HCEC 1CT (cell line): ENCODE results near the gene LIPC.

Source experiments
- DNase-seq: peaks from one replicate; pipeline ENCODE4 v3.0.0-alpha.2; 2017

The LIPC gene

GRCh38 chr15:58544756-58545155 is 113.0 kb downstream of the LIPC start:
- DNase-seq = no peak

GRCh38 chr15:58545307-58546065 is 113.7 kb downstream of the LIPC start:
- DNase-seq = no peak

GRCh38 chr15:58546066-58546591 is 114.3 kb downstream of the LIPC start:
- DNase-seq = no peak

DNA sequence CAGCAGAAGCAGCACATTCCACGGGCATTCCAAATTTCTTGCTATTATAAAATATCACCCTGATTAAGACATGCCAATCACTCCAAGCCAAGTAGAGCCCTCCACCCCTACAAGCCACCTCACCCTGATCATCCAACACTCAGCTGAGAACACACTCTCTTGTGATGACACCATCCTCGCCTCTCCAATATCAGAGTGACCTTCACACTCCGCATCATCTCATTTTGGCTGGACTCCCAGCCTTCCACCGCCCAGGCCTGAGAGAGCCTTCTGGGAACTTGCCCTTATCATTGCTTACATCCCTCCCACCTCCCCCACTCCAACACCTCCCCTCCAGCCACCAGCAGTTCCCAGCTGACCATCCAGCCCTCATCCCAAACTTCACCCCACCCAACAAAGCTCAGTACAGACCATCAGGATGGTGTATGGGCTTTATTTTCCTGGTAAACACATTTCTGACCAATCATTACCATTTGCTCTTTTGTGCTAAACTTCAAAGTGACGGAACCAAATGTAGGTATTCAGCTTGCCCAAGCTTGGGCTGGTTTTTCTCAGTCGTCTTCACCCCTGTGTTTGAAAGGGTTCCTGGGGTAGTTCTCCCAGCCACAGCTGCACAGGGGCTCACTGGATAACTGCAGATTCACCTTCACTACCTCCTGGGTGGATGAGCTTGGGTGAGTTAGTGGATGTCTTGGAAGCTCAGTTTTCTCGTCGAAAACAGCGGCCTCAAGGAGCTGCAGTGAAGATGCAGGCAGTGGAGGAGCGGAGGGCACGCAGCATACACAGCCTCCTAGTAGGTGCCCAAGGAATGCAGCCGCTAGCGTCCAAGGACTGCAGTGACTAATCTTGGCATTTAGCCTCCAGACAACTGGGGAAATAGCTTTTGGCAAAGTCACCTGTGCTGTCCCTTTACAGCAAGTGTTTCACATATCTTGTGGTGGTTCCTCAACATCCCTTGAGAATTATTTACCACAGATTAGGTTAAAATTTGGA is 115.1 kb downstream of the LIPC start:
- DNase-seq = peak; percentile 85

DNA sequence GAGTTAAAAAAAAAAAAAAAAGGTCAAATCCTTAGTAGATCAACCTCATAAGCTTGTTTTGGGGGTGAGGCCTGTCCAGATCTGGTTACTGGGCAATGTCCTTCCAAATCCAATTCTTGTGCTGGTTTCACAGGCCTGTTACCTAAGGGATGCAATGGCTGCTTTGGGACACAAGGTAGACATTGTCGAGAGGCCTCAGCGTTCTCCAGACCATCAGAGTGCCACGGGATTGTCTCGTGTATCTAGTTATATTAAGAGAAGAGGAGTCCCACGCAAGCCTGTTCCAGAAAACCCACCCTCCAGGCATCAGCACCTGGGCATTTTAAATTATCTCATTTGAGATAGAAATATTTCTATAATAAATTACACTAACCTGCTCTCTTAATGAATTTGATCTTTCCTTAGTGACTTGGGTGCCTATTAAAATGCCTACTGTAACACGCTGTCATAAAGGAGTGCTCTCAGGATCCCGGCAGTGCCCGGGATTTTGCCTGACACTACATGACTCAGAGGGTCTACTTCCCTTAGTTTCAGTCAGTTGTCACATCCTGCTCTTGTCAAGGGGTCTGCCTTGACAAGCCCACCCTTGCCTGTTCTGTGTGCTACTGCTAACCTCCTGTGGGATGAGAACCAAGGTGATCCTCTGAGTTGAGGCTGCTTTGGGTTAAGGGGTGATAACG is 116.0 kb downstream of the LIPC start:
- no peak for DNase-seq

DNA sequence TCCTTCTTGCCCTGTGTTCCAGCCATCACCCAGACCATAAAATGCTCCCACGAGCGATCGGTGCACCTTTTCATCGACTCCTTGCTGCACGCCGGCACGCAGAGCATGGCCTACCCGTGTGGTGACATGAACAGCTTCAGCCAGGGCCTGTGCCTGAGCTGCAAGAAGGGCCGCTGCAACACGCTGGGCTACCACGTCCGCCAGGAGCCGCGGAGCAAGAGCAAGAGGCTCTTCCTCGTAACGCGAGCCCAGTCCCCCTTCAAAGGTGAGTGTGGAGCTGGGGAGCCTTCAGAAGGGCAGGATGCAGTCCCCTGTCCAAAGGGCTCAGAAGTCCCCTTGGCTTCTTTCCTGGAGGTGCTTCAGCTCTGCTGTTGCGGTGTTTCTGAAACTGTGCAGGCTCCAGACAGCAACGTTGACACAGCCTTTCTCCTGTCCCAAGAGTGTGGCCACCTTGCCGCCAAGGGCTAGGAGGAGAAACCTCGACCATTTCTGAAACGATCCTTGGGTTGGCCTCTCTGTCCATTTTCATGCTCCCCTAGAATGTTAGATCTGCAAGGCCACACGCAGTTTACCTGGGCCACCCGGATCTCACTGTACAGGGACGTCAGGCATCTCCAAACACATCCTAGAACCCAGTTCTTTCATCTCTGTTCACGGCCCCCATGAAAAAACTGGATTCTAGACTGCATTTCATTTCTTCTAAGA is 116.7 kb downstream of the LIPC start:
- DNase-seq = no peak

DNA sequence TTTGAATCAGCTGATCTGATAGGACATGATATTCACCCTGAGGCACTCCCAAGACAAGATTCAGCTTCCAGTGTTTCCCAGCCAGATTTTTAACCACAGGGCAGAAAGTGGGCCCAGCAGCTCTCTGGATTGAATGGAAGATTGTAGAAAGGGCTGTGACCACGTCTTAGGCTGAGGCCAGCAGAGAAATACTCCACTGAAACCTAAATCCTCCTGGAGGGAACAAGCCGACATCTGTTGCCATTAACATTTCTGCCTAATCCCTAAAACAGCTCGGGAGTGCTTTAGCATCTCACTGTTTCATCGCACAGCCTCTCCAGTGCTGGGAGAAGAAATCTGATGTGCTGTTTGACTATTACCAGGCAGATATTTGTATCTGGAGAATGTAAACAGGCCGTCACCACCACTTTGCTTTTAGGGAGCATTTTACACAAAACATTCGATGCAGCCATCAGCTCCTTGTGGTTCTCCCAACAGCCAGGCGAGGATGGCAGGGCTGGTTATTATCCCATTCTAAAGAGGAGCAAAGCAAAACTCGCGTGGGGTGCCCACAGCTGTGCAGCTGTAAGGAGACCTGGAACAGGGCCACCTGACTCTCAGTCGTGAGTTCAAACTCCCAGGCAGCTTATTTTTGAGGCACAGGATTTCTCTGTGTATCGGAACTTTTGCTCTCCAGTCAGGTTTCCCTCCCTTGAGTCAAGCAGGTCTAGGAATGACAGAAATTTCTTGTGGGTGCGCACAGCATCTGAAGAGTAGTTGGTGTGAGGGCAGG is 117.4 kb downstream of the LIPC start:
- no peak for DNase-seq

GRCh38 chr15:58549785-58550074 is 117.9 kb downstream of the LIPC start:
- DNase-seq = no peak

DNA sequence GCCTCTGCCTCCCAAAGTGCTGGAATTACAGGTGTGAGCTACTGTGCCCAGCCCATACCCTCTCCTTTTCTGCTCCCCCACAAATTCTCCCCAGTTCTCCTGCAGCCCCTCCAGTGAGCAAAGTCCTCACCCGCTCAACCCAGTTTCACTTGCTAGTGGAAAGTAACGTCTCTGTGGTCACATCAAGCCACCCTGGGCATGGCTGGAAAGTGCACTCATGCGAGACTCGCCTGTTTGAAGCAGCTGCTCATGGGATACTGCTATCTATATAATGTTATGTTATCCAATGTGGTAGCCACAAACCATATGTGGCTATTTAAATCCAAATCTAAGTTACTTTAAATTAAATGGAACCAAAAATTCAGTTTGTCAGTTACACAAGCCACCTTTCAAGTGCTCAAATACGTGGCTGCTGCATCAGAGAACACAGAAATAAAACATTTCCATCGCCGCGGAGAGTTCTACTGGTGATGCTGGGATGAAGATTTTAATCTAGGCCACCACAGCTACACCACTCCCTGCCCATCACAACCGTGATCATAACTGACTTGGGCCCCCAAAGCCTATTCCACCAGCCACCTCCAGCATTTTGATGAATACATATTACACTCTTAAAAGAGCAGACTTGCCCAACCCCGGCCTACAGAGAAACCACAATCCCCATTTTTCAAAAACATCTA is 119.4 kb downstream of the LIPC start:
- no peak for DNase-seq

DNA sequence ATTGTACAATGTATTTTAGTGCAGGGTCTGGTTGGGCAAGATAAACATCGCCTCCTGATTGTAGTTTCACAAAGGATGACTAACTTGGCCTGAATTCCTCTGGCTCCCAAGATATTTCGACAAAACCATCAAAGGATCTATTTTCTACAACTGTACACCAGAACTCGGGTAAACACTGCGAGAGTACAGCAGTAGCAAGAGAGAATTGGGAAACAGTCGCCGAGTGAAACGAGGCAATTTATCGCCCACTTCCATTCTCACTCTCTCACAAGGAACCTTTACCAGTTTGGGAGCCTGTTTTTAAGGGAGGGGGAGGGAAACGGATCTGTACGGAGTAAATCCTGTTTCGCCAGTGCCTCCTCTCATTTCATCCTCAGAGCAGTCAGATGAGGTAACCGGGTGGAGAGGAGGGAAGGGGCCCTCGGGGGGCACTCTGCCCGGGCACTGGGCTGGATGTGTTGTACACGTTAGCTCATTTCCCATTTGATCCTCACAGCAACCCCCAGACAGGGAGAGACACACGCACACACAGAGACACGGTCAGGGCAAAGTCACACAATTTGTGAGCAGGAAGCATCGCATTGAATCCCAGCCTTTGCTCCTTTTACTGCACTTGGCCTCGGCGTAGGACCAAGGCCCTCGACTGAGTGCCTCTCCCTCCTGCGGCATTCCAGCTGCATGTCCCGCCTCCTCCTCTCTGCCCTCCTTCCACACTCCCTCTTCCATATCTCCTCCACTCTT is 120.1 kb downstream of the LIPC start:
- peak; percentile 95 for DNase-seq

GRCh38 chr15:58552505-58553364 is 120.9 kb downstream of the LIPC start:
- DNase-seq = no peak

DNA sequence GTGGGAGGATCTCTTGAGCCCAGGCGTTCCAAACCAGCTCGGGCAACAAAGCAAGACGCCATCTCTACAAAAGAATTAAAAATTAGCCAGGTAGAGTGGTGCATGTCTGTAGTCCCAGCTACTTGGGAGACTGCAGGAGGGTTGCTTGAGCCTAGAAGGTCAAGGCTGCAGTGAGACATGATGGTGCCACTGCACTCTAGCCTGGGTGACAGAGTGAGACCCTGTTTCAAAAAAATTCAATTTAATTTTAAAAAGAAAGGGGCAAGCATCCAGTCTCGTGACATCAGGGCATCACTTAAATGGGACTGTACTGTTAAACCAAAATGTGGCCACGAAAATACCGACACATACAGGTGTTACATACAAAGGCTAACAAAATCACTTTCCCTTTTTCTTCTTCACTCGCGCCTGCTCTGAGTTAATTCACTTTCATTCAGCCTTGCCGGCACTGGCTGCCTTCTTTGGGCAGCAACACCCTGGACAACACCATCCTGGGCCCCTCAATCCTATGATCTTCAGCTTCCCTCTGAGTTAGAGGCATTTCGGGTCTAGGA is 121.7 kb downstream of the LIPC start:
- no peak for DNase-seq

- no peak for DNase-seq
These were observed 123.0 kb downstream of the LIPC start for GRCh38 chr15:58554758-58555157.

DNA sequence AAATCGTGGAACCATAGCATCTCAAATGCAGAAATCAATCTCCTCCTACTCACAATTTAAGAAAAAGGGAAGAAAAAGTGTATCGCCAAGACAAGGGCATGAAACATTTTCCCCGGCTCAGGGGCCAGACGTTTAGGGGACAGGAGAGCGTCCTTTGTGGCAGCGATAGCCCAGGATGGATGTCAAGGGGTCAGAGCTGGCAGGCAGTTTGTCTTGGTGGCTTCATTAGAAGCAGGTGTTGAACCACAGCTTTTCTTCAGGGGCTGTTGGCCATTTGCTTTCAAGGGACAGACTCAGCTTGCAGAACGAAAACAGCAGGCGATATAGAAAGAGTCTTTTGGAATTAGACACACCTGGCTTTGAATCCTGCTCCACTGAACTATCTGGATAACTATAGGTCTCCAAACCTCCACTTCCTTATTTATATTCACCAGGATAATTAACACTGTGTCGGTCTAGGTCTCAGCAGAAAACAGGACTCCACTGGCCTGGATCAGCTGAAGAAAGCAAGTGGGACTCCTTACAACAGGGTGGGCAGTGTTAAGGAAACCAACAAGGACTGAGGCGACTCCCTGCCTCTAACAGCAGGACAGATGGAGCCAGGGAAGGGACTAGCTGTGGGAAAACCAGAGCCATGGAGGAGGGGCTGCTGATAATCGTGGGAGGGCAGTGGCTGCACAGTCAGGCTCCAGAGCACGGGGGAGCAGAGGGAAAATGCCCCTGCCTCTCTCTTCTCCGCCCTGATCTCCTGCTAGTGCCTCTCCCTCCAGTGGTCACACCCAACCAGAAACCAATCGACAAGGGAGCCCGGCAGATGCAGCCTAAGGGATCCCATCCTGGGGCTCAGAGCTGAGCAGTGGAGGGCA is 123.6 kb downstream of the LIPC start:
- DNase-seq = no peak

GRCh38 chr15:58556028-58556361 is 124.2 kb downstream of the LIPC start:
- DNase-seq = no peak

DNA sequence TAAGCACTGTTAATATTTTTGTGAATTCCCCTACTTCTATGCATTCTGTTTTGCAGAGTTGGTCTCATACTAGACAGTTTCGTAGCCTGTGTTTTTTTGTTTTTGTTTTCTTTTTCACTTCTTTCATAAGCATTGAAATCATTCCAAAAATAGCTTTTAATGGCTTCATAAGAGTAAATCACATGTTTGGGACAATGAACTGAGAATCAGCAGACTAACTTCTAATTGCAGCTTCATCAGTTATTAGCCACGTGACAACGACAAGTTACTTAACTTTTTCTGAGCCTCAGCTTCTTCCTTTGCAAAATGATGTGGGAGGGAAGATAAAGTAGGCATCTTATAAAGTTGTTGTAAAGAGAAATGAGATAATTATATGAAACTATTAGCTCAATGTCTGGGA is 124.8 kb downstream of the LIPC start:
- DNase-seq = no peak

DNA sequence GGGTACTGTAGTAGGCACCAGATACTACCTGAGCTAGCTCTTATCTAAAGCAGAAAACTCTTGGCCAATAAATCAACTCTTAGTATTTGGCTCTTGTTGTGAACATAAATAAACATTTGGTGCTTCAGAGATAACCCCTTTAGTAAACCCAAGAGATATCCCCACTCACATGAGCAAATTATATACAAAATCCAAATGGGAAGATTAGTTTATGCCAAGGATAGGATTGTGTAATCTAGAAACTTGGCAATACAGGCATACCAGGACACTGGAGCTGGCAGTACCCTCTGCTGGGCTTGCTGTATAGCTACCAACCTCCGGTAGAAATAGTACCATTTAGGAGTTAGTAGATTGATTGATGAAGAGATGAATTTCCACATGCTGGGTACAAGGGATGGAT is 127.0 kb downstream of the LIPC start:
- no peak for DNase-seq

GRCh38 chr15:58559904-58560588 is 128.3 kb downstream of the LIPC start:
- DNase-seq = no peak
